GM12801 (cell line): ENCODE measurements around the gene ALOX12B.

ENCODE experiments used
- CTCF ChIP-seq: IDR thresholded peaks from one replicate; pipeline ENCODE4 v1.5.1; 2011; ENCODE audit warnings: control low read depth; ENCODE audit not compliant: insufficient read length; ENCODE audit errors: extremely low read depth

ALOX12B gene

GRCh38 chr17:8125154-8125946 lies 37.8 kb upstream of the ALOX12B start:
- no peak for TF ChIP-seq CTCF

- no peak for TF ChIP-seq CTCF
Observed at GRCh38 chr17:8124350-8125153, 37.0 kb upstream of the ALOX12B start.

GRCh38 chr17:8123695-8124349 lies 36.3 kb upstream of the ALOX12B start, which contains the start of gene HES7:
TSS of gene HES7 (minus strand) at chr17:8124106. CDS start at chr17:8124084, 22 bp downstream.
- TF ChIP-seq CTCF, result no peak

GRCh38 chr17:8122924-8123694 lies 35.6 kb upstream of the ALOX12B start:
- TF ChIP-seq CTCF, result no peak

- TF ChIP-seq CTCF, result no peak
Observed at GRCh38 chr17:8122422-8122923, 35.0 kb upstream of the ALOX12B start.

GRCh38 chr17:8121681-8122421 lies 34.3 kb upstream of the ALOX12B start:
- no peak for TF ChIP-seq CTCF
